Neural cell (in vitro differentiated cells): Measurements from ENCODE around the gene XPR1. TPM values are rescaled to one million over a fixed set of nuclear protein-coding genes. Genes with fewer than 3 reads are reported as not detected.

Experiments
- H2AFZ ChIP-seq: fragments of 200-600, 300-800 bp; sonication (generic), shearing (Covaris generic); 2 replicates; pipeline ENCODE4 v1.6.0; 2014; ENCODE audit warnings: low read depth, mild to moderate bottlenecking, antibody characterized with exemption, low read length, moderate library complexity
- H3F3A ChIP-seq: fragments of 200-600 bp; shearing (Covaris generic); 2 replicates; pipeline ENCODE4 v1.6.1; 2016; ENCODE audit warnings: mild to moderate bottlenecking, moderate library complexity, mixed read lengths, antibody characterized with exemption, low read length; ENCODE audit not compliant: insufficient read depth, poor library complexity, severe bottlenecking
- H3K27ac ChIP-seq: fragments of 200-600, 300-800 bp; sonication (generic), shearing (Covaris generic); 2 replicates; pipeline ENCODE4 v1.5.1; 2014; ENCODE audit warnings: mild to moderate bottlenecking, low read length, moderate library complexity
- H3K27me3 ChIP-seq: fragments of 300-800, 200-600 bp; sonication (generic), shearing (Covaris generic); 2 replicates; pipeline ENCODE4 v1.6.0; 2014; ENCODE audit warnings: mild to moderate bottlenecking, low read depth, low read length, moderate library complexity; ENCODE audit not compliant: insufficient read depth
- H3K36me3 ChIP-seq: fragments of 300-800, 200-600 bp; sonication (generic), shearing (Covaris generic); 2 replicates; pipeline ENCODE4 v1.5.1; 2014; ENCODE audit warnings: mild to moderate bottlenecking, antibody characterized with exemption, low read length, moderate library complexity; ENCODE audit not compliant: insufficient read depth
- H3K4me2 ChIP-seq: fragments of 300-800, 200-600 bp; sonication (generic), shearing (Covaris generic); 2 replicates; pipeline ENCODE4 v1.6.0; 2014; ENCODE audit warnings: mild to moderate bottlenecking, low read length
- H3K4me3 ChIP-seq: fragments of 300-800, 200-600 bp; sonication (generic), shearing (Covaris generic); 2 replicates; pipeline ENCODE4 v1.5.1; 2014; ENCODE audit warnings: mild to moderate bottlenecking, low read length, moderate library complexity
- H3K79me2 ChIP-seq: fragments of 200-600 bp; shearing (Covaris generic); replicated peaks from 2 replicates; pipeline ENCODE4 v1.6.0; 2014; ENCODE audit warnings: mild to moderate bottlenecking, low read length, moderate library complexity; ENCODE audit not compliant: insufficient read depth
- H3K9ac ChIP-seq: fragments of 300-800, 200-600 bp; sonication (generic), shearing (Covaris generic); 2 replicates; pipeline ENCODE4 v1.6.1; 2016; ENCODE audit warnings: mild to moderate bottlenecking, low read length, mixed read lengths
- H3K9me2 ChIP-seq: fragments of 200-600 bp; shearing (Covaris generic); 2 replicates; pipeline ENCODE4 v1.6.1; 2016; ENCODE audit warnings: mild to moderate bottlenecking, low read length, mixed read lengths; ENCODE audit not compliant: insufficient read depth
- H3K9me3 ChIP-seq: fragments of 200-600, 300-800 bp; sonication (generic), shearing (Covaris generic); 2 replicates; pipeline ENCODE4 v1.6.1; 2016; ENCODE audit warnings: mild to moderate bottlenecking, mixed run types, low read length, moderate library complexity, mixed read lengths
- H4K20me1 ChIP-seq: fragments of 200-600 bp; shearing (Covaris generic); 2 replicates; pipeline ENCODE4 v1.6.1; 2016; ENCODE audit warnings: mild to moderate bottlenecking, mixed run types; ENCODE audit not compliant: insufficient read depth
- CTCF ChIP-seq: fragments of 450-650 bp; IDR thresholded peaks from 2 replicates; pipeline ENCODE4 v1.5.1; 2014; ENCODE audit warnings: antibody characterized with exemption, mild to moderate bottlenecking, moderate library complexity; ENCODE audit not compliant: poor library complexity, severe bottlenecking
- EP300 ChIP-seq: fragments of 450-650 bp; conservative IDR thresholded peaks from 2 replicates; pipeline ENCODE4 v1.6.1; 2014; ENCODE audit warnings: antibody characterized with exemption, mild to moderate bottlenecking, moderate library complexity; ENCODE audit not compliant: poor library complexity, severe bottlenecking
- EZH2 ChIP-seq: fragments of 200-600, 300-800 bp; shearing (Covaris generic), sonication (generic); IDR thresholded peaks from 2 replicates; pipeline ENCODE4 v1.6.1; 2014; ENCODE audit warnings: antibody characterized with exemption, low read length, borderline replicate concordance, mild to moderate bottlenecking; ENCODE audit not compliant: insufficient read depth, poor library complexity, severe bottlenecking
- MXI1 ChIP-seq: fragments of 450-650 bp; conservative IDR thresholded peaks from 2 replicates; pipeline ENCODE4 v1.6.1; 2014; ENCODE audit warnings: antibody characterized with exemption, mild to moderate bottlenecking; ENCODE audit not compliant: poor library complexity, severe bottlenecking
- POLR2AphosphoS5 ChIP-seq: IDR thresholded peaks from 2 replicates; pipeline ENCODE4 v1.6.1; 2012
- RAD21 ChIP-seq: fragments of 450-650 bp; conservative IDR thresholded peaks from 2 replicates; pipeline ENCODE4 v1.6.1; 2014; ENCODE audit warnings: antibody characterized with exemption, mild to moderate bottlenecking, moderate library complexity
- REST ChIP-seq: IDR thresholded peaks from 2 replicates; pipeline ENCODE4 v1.6.1; 2012; ENCODE audit warnings: borderline replicate concordance
- SMC3 ChIP-seq: fragments of 450-650 bp; conservative IDR thresholded peaks from 2 replicates; pipeline ENCODE4 v1.6.1; 2014; ENCODE audit warnings: antibody characterized with exemption, mild to moderate bottlenecking, moderate library complexity; ENCODE audit not compliant: poor library complexity
- TAF1 ChIP-seq: IDR thresholded peaks from 2 replicates; pipeline ENCODE4 v1.6.1; 2012; ENCODE audit warnings: low read depth
- polyA plus RNA-seq: library from polyadenylated mRNA; depleted of rRNA; stranded (reverse); fragments of >200 nt; gene quantifications from 2 replicates; pipeline ENCODE4 v1.2.3, GENCODE V29; 2014

XPR1 gene
- polyA plus RNA-seq, 1 donor from 2014 or later: 185 TPM

- H3K36me3 ChIP-seq: no peaks in the 10 kb centered on the region
- H3F3A ChIP-seq: no peaks in the 10 kb centered on the region
- no peak overlapping the region for H3K4me3 ChIP-seq
- H3K9me2 ChIP-seq: no peaks in the 10 kb centered on the region
- H3K4me2 ChIP-seq: no peak overlapping the region
- H3K27ac ChIP-seq: no peak overlapping the region
- H3K9ac ChIP-seq: no peak overlapping the region
- H2AFZ ChIP-seq: no peak overlapping the region
- no peaks in the 10 kb centered on the region for H3K9me3 ChIP-seq
- no peaks in the 10 kb centered on the region for H3K79me2 ChIP-seq
- TF ChIP-seq CTCF (no peak), SMC3 (no peak), REST (no peak), MXI1 (no peak), EZH2 (no peak)
- no peaks in the 10 kb centered on the region for H4K20me1 ChIP-seq
- no peaks in the 10 kb centered on the region for H3K27me3 ChIP-seq
Observed at GRCh38 chr1:180603850-180604226, 28.0 kb upstream of the XPR1 start.

- TF ChIP-seq RAD21 (peak; percentile 39), CTCF (no peak), EZH2 (no peak), MXI1 (no peak), SMC3 (peak; percentile 17), REST (peak; percentile 63), TAF1 (no peak), EP300 (peak; percentile 73), POLR2AphosphoS5 (peak; percentile 62)
- Histone ChIP-seq H4K20me1 (no peaks in the 10 kb centered on the region), H2AFZ (peak overlapping the region; percentile 19), H3K9me2 (no peaks in the 10 kb centered on the region), H3K4me2 (peak overlapping the region; percentile 12), H3K27me3 (no peaks in the 10 kb centered on the region), H3K27ac (peak overlapping the region; percentile 51), H3K9ac (peak overlapping the region; percentile 12), H3K9me3 (no peaks in the 10 kb centered on the region), H3K36me3 (no peaks in the 10 kb centered on the region), H3F3A (no peaks in the 10 kb centered on the region), H3K4me3 (no peak overlapping the region), H3K79me2 (no peaks in the 10 kb centered on the region)
Observed at GRCh38 chr1:180606155-180606554, 25.7 kb upstream of the XPR1 start.
